GM12865 (cell line): ENCODE results near the gene AGPAT3.

ENCODE experiments used
- DNase-seq: peaks from one replicate; pipeline ENCODE4 v3.0.0; 2010; ENCODE audit warnings: low read depth
- H3K4me3 ChIP-seq: 2 replicates; pipeline ENCODE4 v1.5.1; 2011; ENCODE audit warnings: mild to moderate bottlenecking, low read depth, low read length, control low read depth
- CTCF ChIP-seq: IDR thresholded peaks from 2 replicates; pipeline ENCODE4 v1.5.1; 2011; ENCODE audit warnings: low read length, control low read depth, low read depth, inconsistent platforms; ENCODE audit not compliant: insufficient read depth; ENCODE audit errors: missing control alignments

Gene AGPAT3

GRCh38 chr21:43912500-43912899, 47.5 kb downstream of the AGPAT3 start:
- H3K4me3 ChIP-seq = no peak overlapping the region
- no peak for TF ChIP-seq CTCF
- DNase-seq = no peak

- no peak overlapping the region for H3K4me3 ChIP-seq
- no peak for DNase-seq
- TF ChIP-seq CTCF = no peak
Measured at GRCh38 chr21:43912910-43913309, 47.9 kb downstream of the AGPAT3 start.

GRCh38 chr21:43913928-43914327, 48.9 kb downstream of the AGPAT3 start:
- no peak overlapping the region for H3K4me3 ChIP-seq
- no peak for TF ChIP-seq CTCF
- no peak for DNase-seq

GRCh38 chr21:43916076-43916475, 51.1 kb downstream of the AGPAT3 start:
- TF ChIP-seq CTCF = no peak
- no peak for DNase-seq
- H3K4me3 ChIP-seq = peak overlapping the region; percentile 71

GRCh38 chr21:43916691-43917514, 51.9 kb downstream of the AGPAT3 start:
- no peak for TF ChIP-seq CTCF
- peak; percentile 85 for DNase-seq
- H3K4me3 ChIP-seq = peak overlapping the region; percentile 71

GRCh38 chr21:43917515-43918384, 52.7 kb downstream of the AGPAT3 start:
- peak; percentile 72 for DNase-seq
- peak overlapping the region; percentile 71 for H3K4me3 ChIP-seq

More at GRCh38 chr21:43917515-43918384, 52.7 kb downstream of the AGPAT3 start:
- peak; percentile 41 for TF ChIP-seq CTCF
